Activated CD8-positive, alpha-beta memory T cell treated with anti-CD3 and anti-CD28 coated beads, Interleukin-2, amount 50 U/mL, for 24 hours (primary cell): Measurements from ENCODE around the gene GALK2.
"Not testable (repeated sequence)": the region's sequence is repeated elsewhere in the genome, so short reads cannot be mapped to it uniquely, and the experiment has no call there.

Experiments
- DNase-seq: peaks from one replicate; pipeline ENCODE4 v3.0.0-alpha.2; 2020; ENCODE audit errors: extremely low read depth

The GALK2 gene

DNA sequence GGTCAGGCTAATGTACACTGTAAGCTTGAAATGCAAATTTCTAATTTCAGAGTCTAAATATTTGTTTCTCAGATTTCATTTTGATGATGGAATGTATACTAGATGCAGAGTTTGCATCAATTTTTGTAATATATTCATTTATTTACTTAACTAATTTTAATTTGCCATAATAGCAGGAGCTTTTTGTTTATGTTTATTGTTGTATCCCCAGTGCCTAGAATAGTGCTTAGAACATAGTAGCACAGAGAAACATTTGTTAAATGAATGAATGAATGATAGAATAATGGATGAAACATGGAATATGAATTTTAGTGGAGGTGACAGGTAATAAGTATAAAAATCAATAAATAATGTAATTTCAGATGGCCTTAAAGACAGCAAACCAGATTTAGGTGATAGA lies 5.2 kb upstream of the GALK2 start:
- no peak for DNase-seq

DNA sequence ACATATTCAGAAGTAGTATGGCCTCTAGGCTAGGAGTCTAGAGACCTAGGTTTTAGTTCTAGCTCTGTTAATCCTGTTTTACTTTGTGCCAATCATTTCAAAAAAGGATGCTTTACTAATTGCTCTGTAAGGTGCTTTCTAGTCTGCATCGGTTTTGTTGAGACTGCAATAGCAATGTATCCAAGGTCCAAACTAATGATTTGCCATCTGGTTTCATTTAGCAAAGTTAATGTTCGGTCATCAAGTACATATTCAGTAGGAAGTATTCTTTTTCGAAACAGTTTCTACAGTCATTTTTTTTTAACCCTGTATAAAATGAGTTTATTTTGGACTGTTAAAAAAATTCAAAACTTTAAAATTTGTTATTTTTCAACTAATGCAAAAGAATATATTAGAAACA lies 2.0 kb upstream of the GALK2 start:
- DNase-seq = no peak

DNA sequence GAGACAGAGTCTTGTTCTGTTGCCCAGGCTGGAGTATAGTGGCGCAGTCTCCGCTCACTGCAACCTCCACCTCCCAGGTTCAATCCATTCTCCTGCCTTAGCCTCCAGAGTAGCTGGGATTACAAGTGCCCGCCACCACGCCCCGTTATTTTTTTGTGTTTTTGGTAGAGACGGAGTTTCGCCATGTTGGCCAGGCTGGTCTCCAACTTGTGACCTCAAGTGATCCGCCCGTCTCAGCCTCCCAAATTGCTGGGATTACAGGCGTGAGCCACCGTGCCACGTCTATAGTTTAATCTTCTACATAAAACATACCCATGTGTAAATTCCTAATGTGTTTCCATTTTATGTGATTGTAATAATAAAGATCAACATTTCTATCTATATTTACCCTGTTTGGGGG lies 1.7 kb downstream of the GALK2 start:
- DNase-seq = no peak

DNA sequence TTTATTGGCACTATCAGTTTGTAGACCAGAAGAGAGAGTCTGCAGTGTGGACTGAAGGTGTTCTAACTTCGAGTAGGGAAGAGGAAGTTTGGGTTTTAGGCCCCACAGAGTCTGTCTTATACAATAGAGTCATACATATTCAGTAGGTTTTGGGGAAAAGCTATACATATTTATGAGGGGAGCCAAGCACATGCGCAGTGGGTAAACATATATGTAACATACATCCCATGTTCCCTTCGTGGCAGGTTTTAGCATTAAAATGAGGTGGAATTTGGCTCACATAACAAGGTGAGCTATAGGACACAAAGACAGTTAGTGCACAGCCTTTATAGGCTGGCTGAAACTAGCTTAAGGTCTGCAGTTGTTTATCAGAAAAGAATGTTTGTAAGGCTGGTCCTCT lies 4.9 kb downstream of the GALK2 start:
- DNase-seq = no peak

DNA sequence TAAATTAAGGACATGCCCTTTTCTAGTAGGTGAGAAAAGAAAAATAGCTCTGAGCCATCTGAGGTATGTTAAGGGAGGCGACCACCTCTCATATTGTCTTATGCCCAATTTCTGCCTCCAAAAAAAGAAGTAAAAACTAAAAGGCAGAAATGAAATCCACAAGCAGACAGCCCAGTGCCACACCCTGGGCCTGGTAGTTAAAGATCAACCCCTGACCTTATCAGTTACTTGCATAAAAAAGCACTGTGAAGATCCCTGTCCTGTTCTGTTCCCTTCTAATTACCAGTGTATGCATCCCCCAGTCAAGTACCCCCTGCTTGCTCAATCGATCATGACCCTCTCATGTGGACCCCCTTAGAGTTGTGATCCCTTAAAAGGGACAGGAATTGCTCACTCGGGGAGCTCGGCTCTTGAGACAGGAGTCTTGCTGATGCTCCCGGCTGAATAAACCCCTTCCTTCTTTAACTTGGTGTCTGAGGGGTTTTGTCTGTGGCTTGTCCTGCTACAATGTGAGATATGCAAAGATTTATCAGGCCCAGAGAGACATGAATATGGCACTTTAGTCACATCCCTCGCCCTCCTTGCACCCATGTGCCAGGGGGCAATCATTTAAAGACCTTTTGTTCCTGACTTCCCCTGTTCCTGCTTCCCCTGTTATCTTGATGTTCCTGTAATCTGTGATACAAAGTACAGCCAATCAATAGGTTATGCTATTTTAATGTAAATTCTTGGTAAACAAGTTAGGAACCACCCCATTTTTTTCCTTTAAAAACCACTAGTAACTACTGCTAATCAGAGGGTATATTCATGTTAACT lies 5.7 kb downstream of the GALK2 start:
- not testable (repeated sequence) for DNase-seq

DNA sequence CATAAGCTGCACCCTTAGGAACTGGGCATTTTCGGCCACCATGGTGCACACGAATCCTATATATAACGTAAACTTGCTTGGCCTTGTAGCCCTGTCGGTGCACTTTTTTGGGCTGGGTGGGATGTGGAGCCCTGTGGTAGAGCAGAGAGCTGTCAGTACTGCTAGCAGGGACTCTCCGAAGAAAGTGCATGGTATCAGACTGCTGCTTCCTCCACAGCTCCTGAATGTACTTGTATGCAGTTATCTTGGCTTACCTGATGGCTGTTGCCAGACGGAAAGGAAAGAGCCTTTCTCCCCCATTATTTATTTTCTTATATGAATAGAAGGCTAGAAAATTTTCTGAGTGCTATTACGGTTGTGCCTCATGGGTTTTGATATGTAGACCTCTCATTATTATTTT lies 8.4 kb downstream of the GALK2 start:
- no peak for DNase-seq

DNA sequence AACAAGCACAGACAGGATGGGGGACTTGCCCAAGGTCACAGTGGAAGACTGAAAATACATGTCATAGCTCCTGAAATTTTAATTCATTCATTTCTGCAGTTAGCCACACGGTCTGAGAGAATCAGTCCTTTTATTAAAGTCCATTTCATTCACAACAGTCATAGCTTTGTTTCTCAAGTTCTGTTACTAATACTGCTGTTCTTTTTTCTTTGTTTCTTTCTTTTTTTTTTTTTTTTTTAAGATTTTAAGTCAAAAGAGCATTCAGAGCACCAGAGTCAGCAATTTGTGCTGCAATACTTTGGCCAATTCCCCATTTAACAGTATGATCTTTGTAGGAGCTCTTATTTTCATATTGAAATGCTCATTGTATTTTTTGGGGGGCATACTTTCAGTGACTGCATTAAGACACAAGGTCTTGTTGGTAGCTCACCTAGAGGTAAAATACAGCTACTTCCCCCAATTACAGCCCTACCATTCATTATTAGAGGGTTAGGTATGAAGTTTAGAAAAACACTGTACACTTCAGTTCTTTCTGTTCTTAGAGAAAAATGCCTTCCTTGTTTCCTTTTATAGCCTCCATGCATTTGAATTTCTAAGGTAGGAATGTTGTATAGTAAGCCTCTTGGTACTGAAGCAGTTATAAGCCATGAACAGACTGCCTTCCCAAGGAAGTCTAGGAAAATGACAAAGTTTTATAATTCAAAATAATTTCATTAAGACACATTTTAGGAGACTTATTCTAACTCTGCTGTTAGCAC lies 9.6 kb downstream of the GALK2 start:
- no peak for DNase-seq

DNA sequence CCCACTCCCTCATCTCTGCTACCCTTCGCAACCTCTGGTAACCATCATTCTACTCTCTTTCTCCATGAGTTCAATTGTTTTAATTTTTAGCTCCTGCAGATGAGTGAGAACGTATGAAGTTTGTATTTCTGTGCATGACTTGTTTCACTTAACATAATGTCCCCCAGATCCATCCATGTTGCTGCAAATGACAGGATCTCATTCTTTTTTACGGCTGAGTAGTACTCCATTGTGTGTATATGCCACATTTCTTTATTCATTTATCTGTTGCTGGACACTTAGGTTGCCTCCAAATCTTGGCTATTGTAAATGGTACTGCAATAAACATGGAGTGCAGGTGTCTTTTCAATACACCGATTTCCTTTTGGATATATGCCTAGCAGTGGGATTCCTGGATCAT lies 12.1 kb downstream of the GALK2 start:
- no peak for DNase-seq

DNA sequence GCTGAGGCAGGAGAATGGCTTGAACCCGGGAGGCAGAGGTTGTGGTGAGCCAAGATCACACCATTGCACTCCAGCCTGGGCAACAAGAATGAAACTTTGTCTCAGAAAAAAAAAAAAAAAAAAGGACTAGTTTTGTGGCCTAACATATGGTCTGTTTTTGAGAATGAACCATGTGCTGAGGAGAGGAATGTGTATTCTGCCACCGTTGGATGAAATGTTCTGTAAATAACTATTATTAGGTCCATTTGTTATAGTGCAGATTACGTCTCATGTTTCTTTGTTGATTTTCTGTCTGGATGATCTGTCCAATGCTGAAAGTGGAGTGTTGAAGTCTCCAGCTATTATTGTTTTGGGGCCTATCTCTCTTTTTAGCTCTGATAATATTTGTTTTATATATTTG lies 13.7 kb downstream of the GALK2 start:
- not testable (repeated sequence) for DNase-seq

DNA sequence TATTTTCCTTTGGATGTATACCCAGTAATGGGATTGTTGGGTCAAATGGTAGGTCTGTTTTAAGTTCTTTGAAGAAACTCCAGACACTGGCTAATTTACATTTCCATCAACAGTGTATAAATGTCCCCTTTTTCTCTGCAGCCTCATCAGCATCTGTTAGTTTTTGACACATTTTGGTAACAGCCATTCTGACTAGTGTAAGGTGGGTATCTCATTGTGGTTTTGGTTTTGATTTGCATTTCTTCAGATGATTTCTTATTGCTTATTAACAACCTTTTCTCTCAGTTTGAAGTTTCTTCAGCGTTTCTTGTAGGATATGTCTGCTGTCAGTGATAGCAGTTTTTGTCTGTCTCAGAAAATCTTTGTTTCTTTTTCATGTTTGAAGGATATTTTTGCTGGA lies 15.4 kb downstream of the GALK2 start:
- no peak for DNase-seq

DNA sequence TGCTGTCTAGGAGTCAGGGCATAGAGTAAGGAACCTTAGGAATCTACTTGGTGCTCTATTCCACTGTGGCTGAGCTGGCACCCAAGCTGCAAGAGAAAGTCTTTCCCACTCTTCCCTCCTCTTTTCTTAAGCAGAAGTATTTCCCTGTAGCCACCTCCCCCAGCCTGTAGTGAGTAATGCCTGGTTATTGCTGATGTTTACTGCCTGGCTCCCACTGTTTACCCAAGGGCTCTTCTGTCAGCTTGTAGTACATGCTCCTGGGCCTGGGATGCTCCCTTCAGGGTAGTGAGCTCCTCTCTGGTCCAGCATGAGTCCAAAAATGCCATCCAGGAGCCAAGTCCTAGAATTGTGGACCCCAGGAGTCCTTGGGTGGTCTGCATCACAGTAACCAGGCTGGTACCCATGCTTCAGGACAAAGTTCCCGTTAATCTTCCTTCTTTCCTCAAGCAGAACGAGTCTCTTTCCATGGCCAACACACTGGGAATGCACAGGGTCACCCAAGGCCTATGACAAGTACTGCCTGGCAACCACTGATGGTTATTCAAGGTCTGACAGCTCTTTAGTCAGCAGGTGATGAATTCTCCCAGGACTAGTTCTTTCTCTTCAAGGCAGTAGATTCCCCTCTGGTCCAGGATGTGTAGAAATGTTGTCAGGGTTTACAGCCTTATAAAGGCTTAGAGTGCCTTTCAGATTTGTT lies 17.6 kb downstream of the GALK2 start:
- DNase-seq = no peak

DNA sequence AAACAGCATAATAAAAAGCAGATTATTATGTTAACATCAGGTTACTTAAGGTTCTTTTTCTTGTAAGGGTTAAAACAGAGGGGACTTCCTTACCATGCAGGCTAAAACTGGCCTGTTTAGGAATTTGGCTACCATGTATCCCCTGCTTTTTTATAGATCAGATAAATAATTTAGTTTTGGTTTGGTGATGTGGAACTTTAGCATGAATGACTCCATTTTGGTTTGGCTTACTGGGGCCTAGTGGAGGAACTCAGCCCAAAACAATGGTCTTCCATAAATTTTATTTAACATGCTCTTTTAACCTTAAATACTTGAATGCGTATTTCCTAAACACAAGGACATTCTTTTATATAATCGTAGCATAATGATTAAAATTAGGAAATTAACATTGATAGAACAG lies 18.9 kb downstream of the GALK2 start:
- no peak for DNase-seq

DNA sequence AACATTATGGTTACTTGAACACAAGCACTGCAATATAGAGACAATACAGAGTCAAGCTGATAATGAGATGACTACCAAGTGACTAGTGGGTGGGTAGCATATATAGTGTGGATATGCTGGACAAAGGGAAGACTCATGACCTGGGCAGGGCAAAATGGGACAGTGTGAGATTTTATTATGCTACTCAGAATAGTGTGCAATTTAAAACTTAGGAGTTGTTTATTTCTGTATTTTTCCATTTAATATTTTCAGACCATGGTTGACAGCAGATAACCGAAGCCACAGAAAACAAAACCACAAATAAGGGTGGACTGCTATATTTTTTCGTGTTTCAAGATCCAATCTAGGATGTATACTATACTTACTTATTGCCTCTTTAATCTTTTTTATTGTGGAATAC lies 19.6 kb downstream of the GALK2 start:
- no peak for DNase-seq

DNA sequence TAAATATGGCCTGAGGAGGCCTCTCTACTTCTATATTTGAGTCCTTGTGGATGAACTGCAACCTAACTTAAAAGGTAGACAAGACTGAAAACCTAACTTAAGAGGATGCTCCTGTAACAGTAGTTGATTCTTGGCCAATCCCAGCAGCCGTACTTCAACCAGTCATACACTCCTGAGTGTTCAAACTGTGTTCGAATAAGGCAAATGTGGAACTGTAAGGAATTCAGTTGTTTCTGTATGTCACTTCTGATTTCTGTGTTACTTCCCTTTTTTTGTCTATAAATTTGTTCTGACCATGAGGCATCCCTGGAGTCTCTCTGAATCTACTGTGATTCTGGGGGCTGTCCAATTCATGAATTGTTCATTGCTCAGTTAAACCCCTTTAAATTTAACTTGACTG lies 20.5 kb downstream of the GALK2 start:
- DNase-seq = no peak

DNA sequence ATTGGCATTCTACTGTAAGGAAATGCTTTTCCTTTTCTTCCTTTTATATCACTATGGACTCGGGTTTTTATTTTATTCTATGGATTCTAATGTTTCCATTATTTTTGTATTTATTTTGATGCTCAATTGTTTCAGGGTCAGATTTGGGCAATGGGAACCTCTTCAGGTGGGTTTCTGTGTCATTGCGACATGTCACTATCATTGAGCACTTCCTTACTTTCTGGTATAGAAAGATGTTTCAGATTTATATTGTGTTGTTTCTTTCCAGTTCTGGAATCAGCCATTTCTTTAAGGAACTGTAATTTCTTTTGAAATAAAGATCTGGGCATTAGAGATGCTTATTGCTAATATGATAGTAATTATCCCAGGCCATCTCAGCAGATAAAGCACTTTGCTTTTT lies 21.8 kb downstream of the GALK2 start:
- no peak for DNase-seq

DNA sequence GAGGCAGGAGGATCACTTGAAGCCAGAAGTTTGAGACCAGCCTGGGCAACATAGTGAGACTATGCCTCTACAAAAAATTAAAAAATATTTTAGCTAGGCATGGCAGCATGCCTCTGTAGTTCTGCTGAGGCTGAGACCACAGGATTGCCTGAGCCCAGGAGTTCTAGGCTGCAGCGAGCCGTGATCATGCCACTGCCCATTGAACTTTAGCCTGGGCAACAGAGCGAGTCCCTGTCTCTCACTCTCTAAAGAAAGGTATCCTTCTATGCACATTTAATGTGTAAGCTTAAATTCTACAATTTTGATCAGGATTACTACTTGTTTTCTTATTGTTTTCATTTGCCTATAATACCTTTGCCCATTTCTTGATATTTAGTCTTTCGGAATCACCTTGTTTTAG lies 26.8 kb downstream of the GALK2 start:
- DNase-seq = no peak

DNA sequence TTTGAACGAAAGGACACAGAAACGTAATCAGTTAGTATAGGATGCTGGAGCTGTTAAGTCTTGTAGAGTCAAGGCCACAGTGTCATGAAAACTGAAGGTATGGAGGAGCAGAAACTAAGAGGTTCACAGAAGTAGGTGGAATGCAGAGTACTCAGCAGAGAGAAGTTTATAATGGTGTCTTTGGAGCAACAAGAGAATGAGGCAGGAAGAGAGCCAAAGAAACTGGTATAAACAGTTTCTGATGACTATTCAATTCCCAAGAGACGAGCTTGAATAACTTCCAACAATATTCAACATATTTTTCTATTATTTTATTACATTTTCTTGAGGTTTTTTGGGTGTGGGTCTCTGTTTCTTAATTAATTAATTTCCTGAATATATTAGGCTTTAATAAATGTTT lies 29.6 kb downstream of the GALK2 start:
- DNase-seq = no peak

DNA sequence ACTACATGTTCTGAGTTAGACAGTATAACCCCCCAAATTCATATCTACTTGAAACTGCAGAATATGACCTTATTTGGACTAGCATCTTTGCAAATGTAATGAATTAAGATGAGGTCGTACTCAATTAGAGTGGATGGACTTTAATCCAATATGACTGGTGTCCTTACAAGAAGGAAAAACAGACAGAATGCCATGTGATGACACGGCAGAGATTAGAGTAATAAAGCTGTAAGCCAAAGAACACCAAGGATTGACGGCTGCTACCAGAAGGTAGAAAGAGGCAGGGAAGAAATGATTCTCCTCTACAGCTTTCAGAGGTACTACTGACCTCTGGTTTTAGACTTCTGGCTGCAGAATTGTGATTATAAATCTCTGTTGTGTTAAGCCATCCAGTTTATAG lies 30.3 kb downstream of the GALK2 start:
- no peak for DNase-seq

DNA sequence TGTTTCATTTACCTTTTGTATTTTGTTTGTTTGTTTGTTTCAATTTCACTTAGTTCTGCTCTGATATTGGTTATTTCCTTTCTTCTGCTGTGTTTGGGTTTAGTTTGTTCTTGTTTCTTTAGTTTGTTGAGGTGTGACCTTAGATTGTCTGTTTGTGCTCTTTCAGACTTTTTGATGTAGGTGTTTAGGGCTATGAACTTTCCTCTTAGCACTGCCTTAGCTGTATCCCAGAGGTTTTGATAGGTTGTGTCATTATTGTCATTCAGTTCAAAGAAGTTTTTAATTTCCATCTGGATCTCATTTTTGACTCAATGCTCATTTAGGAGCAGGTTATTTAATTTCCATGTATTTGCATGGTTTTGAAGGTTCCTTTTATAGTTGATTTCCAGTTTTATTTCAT lies 38.1 kb downstream of the GALK2 start:
- not testable (repeated sequence) for DNase-seq

DNA sequence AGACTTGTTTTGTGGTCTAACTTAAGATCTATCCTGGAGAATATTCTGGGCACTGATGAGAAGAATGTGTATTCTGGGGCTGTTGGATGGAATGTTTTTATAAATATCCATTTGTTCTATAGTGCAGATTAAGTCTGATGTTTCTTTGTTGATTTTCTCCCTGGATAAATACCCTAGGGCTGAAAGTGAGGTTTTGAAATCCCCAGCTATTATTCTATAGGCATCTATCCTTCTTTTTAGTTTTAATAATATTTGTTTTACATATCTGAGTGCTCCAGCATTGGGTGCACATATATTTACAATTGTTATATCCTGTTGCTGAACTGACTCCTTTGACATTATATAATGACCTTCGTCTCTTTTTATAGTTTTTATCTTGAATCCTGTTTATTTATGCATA lies 42.9 kb downstream of the GALK2 start:
- no peak for DNase-seq

DNA sequence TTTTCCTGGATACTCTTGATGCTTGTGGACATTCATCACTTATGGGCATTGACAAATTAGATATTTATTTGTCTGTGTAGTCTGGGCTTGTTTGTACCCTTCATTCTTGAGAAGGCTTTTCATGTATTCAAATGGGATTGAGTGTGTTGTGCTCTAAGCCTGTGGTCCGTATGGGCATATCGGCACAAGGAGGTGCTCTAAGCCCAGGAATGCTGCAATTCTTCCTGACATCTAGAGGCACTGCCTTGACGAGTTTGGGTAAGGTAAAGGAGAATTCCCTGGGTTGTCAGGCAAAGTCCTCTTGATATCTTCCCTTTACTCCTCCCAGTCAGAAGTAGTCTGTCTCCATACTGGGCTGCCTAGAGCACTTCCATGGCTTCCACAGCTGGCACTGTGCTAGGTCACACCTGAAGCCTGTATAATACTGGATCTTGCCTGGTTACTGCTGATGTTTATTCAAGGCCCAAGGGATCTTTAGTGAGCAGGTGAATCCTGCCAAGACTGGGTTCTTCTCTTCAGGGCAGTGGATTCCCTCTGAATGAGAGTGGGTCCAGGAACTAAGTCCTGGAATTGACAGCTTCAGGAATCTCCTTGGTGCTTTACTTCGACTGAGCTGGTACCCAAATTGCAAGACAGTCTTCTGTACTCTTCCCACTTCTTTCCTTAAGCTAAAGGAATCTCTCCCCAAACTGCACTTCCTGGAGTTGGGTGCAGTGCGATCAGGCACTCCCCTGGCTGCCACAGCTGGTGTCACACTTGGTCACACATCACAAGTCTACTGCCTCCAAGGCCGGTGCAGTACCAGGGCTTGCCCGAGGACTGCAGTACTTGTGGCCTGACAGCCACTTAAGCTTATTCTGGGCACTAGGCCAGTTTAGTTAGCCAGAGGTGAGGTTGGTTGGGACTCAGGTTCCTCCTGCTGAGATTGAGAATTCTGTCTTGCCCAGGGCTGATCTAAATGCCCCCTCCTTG lies 46.0 kb downstream of the GALK2 start:
- DNase-seq = no peak
